ENCODE data around the gene SLC25A10.
A peak's percentile ranks its signal among the peaks of the same experiment; 100 is the strongest.

Gene SLC25A10

GRCh38 chr17:81727324-81728031, 15.4 kb downstream of the SLC25A10 start (continued):
- TF ChIP-seq, protein P1, sequence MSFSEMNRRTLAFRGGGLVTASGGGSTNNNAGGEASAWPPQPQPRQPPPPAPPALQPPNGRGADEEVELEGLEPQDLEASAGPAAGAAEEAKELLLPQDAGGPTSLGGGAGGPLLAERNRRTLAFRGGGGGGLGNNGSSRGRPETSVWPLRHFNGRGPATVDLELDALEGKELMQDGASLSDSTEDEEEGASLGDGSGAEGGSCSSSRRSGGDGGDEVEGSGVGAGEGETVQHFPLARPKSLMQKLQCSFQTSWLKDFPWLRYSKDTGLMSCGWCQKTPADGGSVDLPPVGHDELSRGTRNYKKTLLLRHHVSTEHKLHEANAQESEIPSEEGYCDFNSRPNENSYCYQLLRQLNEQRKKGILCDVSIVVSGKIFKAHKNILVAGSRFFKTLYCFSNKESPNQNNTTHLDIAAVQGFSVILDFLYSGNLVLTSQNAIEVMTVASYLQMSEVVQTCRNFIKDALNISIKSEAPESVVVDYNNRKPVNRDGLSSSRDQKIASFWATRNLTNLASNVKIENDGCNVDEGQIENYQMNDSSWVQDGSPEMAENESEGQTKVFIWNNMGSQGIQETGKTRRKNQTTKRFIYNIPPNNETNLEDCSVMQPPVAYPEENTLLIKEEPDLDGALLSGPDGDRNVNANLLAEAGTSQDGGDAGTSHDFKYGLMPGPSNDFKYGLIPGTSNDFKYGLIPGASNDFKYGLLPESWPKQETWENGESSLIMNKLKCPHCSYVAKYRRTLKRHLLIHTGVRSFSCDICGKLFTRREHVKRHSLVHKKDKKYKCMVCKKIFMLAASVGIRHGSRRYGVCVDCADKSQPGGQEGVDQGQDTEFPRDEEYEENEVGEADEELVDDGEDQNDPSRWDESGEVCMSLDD (tag by site-specific recombination; IDR thresholded peaks at IDR 0.05) = no peak
- no peak for TF ChIP-seq ZNF302 (tag by site-specific recombination; IDR thresholded peaks at IDR 0.05; ENCODE audit: low read depth)

GRCh38 chr17:81733507-81734404, 21.7 kb downstream of the SLC25A10 start:
- CTCF ChIA-PET = interaction anchor here (0.7 to 3.5 kb wide), 14 partner anchors 20 to 538 kb away, joined by 3 to 13 read pairs (median 4); partner anchors contain the start of genes MCRIP1 and SLC25A10
- no peak overlapping the region for H3K27ac ChIP-seq (ENCODE audit: extremely low read depth, low read depth, low read length)
- TF ChIP-seq ZNF157 (tag by site-specific recombination; IDR thresholded peaks at IDR 0.05) (no peak), KLF1 (tag by site-specific recombination; IDR thresholded peaks at IDR 0.05) (peak; percentile 22; the same call in 1 of the 2 replicates), ZNF837 (tag by site-specific recombination; IDR thresholded peaks at IDR 0.05) (no peak), SP3 (tag by site-specific recombination; IDR thresholded peaks at IDR 0.05) (0 out of 2 replicates have a peak, but pooled peaks have one; percentile 21), ZNF133 (tag by site-specific recombination; IDR thresholded peaks at IDR 0.05) (no peak), SCRT2 (tag by site-specific recombination; IDR thresholded peaks at IDR 0.05) (peak; percentile 64; the same call in 1 of the 2 replicates), HIC1 (tag by site-specific recombination; IDR thresholded peaks at IDR 0.05) (peak; percentile 96), IKZF3 (tag by site-specific recombination; IDR thresholded peaks at IDR 0.05) (no peak), ZBTB8A (tag by site-specific recombination; IDR thresholded peaks at IDR 0.05) (peak; percentile 72), ZNF174 (tag by site-specific recombination; IDR thresholded peaks at IDR 0.05) (no peak), SCRT1 (tag by site-specific recombination; IDR thresholded peaks at IDR 0.05; ENCODE audit: borderline replicate concordance) (peak; percentile 87; the same call in 1 of the 2 replicates)
- TF ChIP-seq, protein P2, sequence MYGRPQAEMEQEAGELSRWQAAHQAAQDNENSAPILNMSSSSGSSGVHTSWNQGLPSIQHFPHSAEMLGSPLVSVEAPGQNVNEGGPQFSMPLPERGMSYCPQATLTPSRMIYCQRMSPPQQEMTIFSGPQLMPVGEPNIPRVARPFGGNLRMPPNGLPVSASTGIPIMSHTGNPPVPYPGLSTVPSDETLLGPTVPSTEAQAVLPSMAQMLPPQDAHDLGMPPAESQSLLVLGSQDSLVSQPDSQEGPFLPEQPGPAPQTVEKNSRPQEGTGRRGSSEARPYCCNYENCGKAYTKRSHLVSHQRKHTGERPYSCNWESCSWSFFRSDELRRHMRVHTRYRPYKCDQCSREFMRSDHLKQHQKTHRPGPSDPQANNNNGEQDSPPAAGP (tag by site-specific recombination; IDR thresholded peaks at IDR 0.05) = peak; percentile 58; the same call in 1 of the 2 replicates
- TF ChIP-seq, protein P3, sequence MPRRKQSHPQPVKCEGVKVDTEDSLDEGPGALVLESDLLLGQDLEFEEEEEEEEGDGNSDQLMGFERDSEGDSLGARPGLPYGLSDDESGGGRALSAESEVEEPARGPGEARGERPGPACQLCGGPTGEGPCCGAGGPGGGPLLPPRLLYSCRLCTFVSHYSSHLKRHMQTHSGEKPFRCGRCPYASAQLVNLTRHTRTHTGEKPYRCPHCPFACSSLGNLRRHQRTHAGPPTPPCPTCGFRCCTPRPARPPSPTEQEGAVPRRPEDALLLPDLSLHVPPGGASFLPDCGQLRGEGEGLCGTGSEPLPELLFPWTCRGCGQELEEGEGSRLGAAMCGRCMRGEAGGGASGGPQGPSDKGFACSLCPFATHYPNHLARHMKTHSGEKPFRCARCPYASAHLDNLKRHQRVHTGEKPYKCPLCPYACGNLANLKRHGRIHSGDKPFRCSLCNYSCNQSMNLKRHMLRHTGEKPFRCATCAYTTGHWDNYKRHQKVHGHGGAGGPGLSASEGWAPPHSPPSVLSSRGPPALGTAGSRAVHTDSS (tag by site-specific recombination; IDR thresholded peaks at IDR 0.05) = no peak
- TF ChIP-seq, protein P4, sequence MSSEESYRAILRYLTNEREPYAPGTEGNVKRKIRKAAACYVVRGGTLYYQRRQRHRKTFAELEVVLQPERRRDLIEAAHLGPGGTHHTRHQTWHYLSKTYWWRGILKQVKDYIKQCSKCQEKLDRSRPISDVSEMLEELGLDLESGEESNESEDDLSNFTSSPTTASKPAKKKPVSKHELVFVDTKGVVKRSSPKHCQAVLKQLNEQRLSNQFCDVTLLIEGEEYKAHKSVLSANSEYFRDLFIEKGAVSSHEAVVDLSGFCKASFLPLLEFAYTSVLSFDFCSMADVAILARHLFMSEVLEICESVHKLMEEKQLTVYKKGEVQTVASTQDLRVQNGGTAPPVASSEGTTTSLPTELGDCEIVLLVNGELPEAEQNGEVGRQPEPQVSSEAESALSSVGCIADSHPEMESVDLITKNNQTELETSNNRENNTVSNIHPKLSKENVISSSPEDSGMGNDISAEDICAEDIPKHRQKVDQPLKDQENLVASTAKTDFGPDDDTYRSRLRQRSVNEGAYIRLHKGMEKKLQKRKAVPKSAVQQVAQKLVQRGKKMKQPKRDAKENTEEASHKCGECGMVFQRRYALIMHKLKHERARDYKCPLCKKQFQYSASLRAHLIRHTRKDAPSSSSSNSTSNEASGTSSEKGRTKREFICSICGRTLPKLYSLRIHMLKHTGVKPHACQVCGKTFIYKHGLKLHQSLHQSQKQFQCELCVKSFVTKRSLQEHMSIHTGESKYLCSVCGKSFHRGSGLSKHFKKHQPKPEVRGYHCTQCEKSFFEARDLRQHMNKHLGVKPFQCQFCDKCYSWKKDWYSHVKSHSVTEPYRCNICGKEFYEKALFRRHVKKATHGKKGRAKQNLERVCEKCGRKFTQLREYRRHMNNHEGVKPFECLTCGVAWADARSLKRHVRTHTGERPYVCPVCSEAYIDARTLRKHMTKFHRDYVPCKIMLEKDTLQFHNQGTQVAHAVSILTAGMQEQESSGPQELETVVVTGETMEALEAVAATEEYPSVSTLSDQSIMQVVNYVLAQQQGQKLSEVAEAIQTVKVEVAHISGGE (tag by site-specific recombination; conservative IDR thresholded peaks at IDR 0.05; ENCODE audit: low read depth) = no peak
- TF ChIP-seq, protein P5, sequence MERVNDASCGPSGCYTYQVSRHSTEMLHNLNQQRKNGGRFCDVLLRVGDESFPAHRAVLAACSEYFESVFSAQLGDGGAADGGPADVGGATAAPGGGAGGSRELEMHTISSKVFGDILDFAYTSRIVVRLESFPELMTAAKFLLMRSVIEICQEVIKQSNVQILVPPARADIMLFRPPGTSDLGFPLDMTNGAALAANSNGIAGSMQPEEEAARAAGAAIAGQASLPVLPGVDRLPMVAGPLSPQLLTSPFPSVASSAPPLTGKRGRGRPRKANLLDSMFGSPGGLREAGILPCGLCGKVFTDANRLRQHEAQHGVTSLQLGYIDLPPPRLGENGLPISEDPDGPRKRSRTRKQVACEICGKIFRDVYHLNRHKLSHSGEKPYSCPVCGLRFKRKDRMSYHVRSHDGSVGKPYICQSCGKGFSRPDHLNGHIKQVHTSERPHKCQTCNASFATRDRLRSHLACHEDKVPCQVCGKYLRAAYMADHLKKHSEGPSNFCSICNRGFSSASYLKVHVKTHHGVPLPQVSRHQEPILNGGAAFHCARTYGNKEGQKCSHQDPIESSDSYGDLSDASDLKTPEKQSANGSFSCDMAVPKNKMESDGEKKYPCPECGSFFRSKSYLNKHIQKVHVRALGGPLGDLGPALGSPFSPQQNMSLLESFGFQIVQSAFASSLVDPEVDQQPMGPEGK (tag by site-specific recombination; IDR thresholded peaks at IDR 0.05) = peak; percentile 55

More at GRCh38 chr17:81733507-81734404, 21.7 kb downstream of the SLC25A10 start:
- POLR2A ChIA-PET = interaction anchor here (1.0 to 1.9 kb wide), 2 partner anchors 99 to 133 kb away, joined by 3 to 13 read pairs; partner anchors contain the start of gene MCRIP1
- no peaks in the 10 kb centered on the region for H3K36me3 ChIP-seq (ENCODE audit: control insufficient read depth in 2 of 2, insufficient read depth in 1 of 2, low read length in 2 of 2)
- H3K9me3 ChIP-seq (ENCODE audit: control insufficient read depth, insufficient read depth, low read depth, low read length) = no peaks in the 10 kb centered on the region
- no peak overlapping the region for H3K4me3 ChIP-seq (ENCODE audit: low read depth, low read length)
- no peaks in the 10 kb centered on the region for H3K4me1 ChIP-seq (ENCODE audit: control insufficient read depth, insufficient read depth, low read length)
